GM18907 (cell line): ENCODE data around the gene SYNPO.

Source experiments
- ATAC-seq: cut with Tn5 transposase; IDR thresholded peaks from one replicate; pipeline ENCODE4 v1.9.1; 2021; ENCODE audit warnings: mild to moderate bottlenecking, moderate library complexity; ENCODE audit not compliant: unreplicated experiment

The SYNPO gene

GRCh38 chr5:150640311-150641005, at the start of gene SYNPO:
Gene SYNPO, plus strand, starts transcription at chr5:150640660. Its CDS starts 7,616 bp downstream, at chr5:150648276.
- no peak for ATAC-seq

DNA sequence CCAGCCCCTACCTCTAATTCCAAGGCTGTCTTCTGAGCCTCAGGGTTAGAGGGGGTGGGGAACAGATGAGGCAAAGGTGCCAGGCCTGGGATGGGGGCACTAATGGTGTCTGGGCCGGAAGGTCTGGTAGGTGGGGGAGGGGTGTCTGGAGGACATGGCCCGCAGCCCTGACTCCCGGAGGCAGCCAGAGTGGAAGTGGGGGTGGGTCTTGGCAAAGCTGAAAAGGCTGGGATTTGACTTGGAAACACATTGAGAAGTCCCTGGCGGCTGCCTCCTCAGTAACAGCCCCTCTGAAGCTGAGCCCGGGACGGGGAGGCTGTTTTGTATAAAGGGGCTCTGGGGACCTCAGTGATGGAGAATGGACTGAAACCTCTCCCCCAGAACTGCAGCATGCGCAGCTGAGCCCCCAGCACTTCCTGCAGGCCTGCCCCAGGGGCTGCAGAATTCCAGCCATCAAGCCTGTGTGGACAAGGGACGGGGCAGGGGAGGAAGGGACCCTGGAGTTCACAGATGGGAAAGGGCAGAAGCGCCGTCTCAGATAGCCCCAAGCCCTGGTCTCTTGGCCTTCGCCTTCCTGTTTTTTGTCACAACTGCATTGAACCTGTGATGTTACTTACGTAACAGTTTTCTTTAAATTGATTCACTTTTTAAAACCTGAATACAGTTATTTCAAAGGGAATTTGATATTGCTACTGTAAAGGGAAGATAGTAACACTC, 49.3 kb upstream of the SYNPO start:
- no peak for ATAC-seq

GRCh38 chr5:150593593-150593992, 46.9 kb upstream of the SYNPO start:
- ATAC-seq, result no peak

- ATAC-seq, result no peak
Measured at GRCh38 chr5:150593996-150594395, 46.5 kb upstream of the SYNPO start.

GRCh38 chr5:150595466-150596031, 44.9 kb upstream of the SYNPO start:
- ATAC-seq, result no peak

DNA sequence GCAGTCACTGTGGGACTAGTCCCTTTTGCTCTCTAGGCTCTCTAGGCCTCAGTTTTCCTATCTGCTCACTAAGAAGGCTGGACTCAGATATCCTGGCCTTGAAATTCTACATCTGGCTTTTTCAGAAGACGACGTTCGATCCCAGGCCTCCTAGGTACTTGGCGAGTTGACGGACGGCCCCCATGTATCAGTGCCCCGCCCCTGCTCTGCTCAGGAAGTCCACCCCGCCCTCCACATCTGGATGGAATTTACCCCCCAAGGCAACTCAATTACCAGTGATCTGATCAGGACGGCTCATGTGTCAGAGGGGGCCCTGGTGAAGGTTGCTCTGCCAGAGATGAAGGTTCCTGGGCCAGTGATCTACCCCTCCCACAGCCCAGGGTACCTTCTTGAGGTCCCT, 44.1 kb upstream of the SYNPO start:
- no peak for ATAC-seq

DNA sequence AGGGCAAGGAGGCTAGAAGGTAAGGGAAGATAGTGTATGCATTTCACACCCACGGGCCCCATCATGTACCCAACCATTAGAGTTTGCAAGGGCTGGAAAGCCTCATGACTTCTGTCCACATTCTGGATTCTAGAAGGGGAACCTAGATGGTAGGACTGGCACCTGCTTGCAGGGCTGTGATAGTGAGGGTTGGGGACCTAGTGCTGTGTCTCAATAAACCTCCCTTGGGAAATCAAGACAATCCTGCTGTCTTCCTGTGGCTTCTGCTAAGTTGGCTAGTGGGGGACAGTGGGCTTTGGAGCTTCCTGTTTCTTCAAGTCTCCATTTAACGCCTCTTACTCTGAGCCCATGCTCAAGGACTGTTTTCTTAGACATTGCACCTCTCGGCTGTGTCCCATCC, 43.6 kb upstream of the SYNPO start:
- no peak for ATAC-seq

DNA sequence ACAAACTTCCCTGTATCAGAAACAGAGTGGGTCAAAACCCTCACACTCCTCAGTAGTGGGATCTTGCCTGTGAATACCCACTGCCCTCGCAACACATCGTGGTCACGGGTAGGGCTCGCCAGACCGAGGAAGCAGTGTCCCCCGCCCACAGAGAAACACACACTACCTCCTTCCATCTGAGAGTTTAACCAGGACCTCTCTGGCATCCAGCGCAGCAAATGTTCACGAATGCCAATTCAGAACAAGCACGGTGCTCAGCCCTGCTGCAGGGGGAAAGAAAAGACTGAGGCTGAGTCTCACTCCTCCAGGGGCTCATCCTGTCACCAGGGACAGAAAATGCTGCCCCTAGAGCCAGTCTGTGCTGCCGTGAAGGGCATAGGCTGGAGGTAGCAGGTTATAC, 42.5 kb upstream of the SYNPO start:
- no peak for ATAC-seq

DNA sequence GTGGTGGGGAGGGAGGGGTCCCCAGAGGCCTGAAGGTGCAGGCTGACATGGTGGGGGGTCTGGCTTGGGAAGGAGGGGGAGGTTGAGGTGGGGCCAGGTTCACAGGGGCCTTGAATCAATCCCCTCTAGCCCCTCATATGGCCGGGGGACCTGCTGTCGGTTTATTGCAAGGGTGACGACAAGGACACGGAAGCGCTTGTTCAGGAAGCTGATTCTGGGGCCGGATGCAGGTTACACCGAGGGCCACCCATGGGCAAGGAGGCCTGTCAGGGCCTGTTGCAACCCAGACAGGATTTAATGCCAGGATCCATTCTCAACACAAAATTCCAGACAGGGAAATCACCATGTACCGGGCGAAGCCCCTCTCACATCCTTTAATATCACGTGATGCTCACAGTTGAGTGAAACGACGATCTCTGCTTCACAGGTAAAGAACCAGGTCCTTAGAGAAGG, 41.6 kb upstream of the SYNPO start:
- no peak for ATAC-seq

DNA sequence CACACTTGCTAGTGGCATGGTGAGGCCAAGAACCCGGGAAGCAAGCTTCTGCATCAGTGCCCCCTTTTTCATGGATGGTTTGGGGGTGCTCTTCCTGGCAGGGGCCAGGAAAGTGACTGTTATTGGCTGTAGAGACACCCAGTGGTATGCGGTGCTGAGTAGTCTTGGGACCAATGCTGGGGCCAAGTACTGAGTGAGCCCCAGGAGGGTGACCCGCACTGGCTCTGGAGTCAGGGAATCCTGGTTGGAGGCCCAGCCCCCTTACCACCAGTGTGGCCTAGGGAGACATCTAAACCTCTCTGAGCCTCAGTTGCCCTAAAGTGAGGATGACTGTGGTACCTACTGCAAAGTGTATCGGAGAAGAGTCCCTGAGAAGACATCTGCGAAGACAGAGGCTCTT, 41.2 kb upstream of the SYNPO start:
- ATAC-seq, result no peak

GRCh38 chr5:150599917-150600511, 40.4 kb upstream of the SYNPO start:
- no peak for ATAC-seq

- ATAC-seq, result no peak
Measured at GRCh38 chr5:150600616-150601490, 39.6 kb upstream of the SYNPO start.

DNA sequence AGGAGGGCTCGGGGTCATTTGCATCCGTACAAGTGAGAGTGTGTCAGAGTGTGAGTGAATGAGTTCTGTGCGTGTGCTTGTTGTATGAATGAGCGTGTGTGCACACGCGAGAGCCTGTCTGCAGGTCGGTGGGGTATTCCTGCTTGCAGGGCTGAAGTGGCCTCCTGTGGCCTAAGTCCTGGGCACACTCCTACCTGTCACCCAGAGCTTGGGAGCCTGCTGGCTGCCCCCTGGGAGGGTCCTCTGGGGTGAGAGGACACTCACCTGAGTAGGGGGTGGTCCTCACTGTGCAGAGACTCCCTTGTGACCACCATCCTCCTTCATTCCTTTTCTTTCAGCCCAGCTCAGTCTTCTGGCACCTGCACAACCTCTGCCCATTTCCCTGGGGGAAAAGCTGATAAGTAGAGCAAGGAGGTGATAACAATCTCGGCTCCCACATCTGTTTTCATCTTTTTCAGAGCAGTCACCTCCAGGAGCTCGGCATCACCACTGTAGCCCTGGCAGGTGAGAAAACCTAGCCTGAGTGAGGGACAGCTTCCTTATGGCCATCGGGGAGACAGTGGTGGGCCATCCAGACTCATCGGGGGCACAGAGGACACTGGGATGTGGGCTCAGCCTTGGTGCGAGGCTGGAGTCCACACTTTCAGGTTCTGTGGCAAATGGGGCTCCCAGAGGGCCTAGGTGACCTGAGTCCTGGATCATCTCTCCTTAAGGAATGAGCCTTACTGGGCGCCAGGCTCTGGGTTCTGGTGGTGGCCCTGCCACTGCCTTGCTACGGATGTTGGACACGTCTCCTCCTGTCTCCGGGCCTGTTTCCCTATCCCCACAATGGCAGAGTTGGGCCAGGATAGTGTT, 38.7 kb upstream of the SYNPO start:
- ATAC-seq, result no peak

DNA sequence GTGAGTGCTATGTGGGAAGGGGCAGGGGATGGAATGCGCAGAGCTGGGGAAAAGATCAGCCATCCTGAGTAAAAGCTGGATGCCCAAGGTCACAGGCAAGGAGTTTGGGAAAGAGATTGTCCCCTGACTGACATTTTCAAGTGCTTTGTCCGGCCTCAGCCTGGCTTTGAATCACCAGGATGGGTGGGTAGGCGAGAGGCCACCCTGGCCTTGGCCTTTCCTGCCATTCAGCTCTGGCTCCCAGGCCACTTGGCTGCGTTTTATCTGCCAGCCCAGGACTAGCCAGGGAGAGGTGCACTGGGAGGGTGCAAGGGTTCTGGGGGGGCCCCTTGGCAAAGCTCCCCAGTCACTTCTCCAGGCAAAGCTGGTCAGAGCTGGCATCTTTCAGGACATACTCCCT, 37.4 kb upstream of the SYNPO start:
- no peak for ATAC-seq

- ATAC-seq, result no peak
Measured at GRCh38 chr5:150603491-150603890, 37.0 kb upstream of the SYNPO start.

- no peak for ATAC-seq
Measured at GRCh38 chr5:150604010-150604409, 36.5 kb upstream of the SYNPO start.

DNA sequence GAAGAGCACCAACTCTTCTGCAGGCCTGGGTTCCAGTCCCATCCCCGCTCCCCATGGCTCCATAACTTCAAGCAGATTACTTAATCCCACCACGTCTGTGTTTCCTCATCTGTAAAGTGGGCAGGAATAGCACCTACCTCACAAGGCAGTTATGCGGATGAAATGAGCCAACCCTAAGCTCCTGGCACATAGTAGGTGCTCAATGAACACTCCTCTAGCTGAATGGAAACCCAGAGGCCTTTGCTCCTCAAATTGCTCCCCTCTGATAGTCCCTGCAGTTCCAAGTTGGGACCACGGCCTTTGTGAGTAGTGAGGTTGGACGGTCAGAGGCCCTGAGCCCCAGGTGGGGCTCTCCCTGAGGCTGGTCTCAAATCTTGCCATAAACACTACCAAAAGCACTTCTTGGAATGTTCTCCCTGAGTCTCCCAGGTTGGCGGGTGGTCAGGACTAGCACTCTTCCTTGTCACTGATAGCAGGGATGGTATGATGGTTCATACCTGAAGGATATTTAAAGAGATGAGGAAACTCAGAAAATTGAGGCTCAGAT, 35.5 kb upstream of the SYNPO start:
- ATAC-seq, result no peak

DNA sequence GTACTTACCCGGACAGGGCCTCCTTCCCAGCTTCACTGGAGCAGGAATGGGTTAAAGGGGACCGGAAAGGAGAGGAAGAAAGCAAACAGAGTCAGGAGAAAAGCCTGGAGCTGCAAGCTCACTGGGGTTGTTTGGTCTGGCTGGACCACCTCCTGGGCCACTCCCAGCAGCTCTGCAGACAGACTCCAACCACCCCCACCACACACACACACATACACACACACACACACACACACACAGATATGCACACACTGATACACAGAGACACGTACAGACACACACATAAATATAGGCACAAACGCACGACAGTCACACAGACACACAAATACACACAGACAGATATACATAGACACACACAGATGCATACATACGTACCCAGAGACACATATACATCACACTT, 34.9 kb upstream of the SYNPO start:
- no peak for ATAC-seq

DNA sequence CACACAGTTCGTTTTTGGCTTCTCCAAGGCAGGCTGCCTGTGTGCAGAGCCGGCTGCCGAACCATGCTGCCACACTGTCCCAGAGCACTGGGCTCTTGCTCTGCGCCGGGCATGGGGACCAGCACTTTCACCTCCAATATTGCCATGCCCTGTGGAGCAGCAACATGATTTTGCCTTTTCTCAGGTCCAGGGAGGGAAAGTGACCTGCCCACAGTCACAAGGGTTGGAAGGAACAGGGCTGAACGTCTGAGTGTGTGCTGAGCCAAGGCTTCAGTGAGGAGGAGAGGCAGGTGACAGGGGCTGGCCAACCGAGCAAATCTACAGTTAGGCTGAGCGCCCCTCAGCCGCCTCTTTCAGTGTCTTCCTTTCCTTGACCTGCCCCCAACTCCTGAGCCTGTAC, 34.0 kb upstream of the SYNPO start:
- ATAC-seq, result no peak

GRCh38 chr5:150607105-150607504, 33.4 kb upstream of the SYNPO start:
- no peak for ATAC-seq
